DOHH2 (cell line): ENCODE measurements around the gene CFAP70.
"Not testable (repeated sequence)": the region's sequence is repeated elsewhere in the genome, so short reads cannot be mapped to it uniquely, and the experiment has no call there.

Experiments
- H3F3A ChIP-seq: fragments of 200-600 bp; sonication (generic), shearing (Covaris generic); 2 replicates; pipeline ENCODE4 v1.6.0; 2016; ENCODE audit warnings: antibody characterized with exemption, mild to moderate bottlenecking; ENCODE audit not compliant: control insufficient read depth, insufficient read depth
- H3K27ac ChIP-seq: fragments of 200-600 bp; sonication (generic); 2 replicates; pipeline ENCODE4 v1.5.1; 2014; ENCODE audit warnings: low read depth, mild to moderate bottlenecking, low read length, moderate library complexity
- H3K27me3 ChIP-seq: fragments of 200-600 bp; sonication (generic); 2 replicates; pipeline ENCODE4 v1.6.1; 2014; ENCODE audit warnings: mild to moderate bottlenecking, low read length, mixed read lengths; ENCODE audit not compliant: control insufficient read depth
- H3K36me3 ChIP-seq: fragments of 200-600 bp; sonication (generic); 2 replicates; pipeline ENCODE4 v1.6.1; 2014; ENCODE audit warnings: mild to moderate bottlenecking, low read length, moderate library complexity, mixed read lengths; ENCODE audit not compliant: control insufficient read depth
- H3K4me1 ChIP-seq: fragments of 200-600 bp; sonication (generic); 2 replicates; pipeline ENCODE4 v1.6.1; 2014; ENCODE audit warnings: mild to moderate bottlenecking, low read length, mixed read lengths; ENCODE audit not compliant: control insufficient read depth
- H3K4me2 ChIP-seq: fragments of 200-600 bp; sonication (generic); 2 replicates; pipeline ENCODE4 v1.6.0; 2014; ENCODE audit warnings: mild to moderate bottlenecking, low read length, moderate library complexity
- H3K4me3 ChIP-seq: fragments of 200-600 bp; sonication (generic); 2 replicates; pipeline ENCODE4 v1.5.1; 2014; ENCODE audit warnings: mild to moderate bottlenecking, low read length, mixed read lengths
- H3K79me2 ChIP-seq: fragments of 200-600 bp; sonication (generic); 2 replicates; pipeline ENCODE4 v1.6.1; 2014; ENCODE audit warnings: mild to moderate bottlenecking, low read length, mixed read lengths; ENCODE audit not compliant: control insufficient read depth
- H3K9me2 ChIP-seq: fragments of 200-600 bp; sonication (generic); replicated peaks from 2 replicates; pipeline ENCODE4 v1.6.1; 2014; ENCODE audit warnings: mild to moderate bottlenecking, low read length, mixed read lengths; ENCODE audit not compliant: control insufficient read depth
- H3K9me3 ChIP-seq: fragments of 200-600 bp; sonication (generic); 2 replicates; pipeline ENCODE4 v1.6.1; 2014; ENCODE audit warnings: antibody characterized with exemption, low read length, mixed read lengths; ENCODE audit not compliant: control insufficient read depth, insufficient read depth
- H4K20me1 ChIP-seq: fragments of 200-600 bp; sonication (generic); 2 replicates; pipeline ENCODE4 v1.6.0; 2014; ENCODE audit warnings: low read depth, mild to moderate bottlenecking, antibody characterized with exemption, low read length, moderate library complexity; ENCODE audit not compliant: control insufficient read depth, insufficient read depth
- CTCF ChIP-seq: fragments of 200-600 bp; sonication (generic); IDR thresholded peaks from one replicate; pipeline ENCODE4 v1.5.1; 2014; ENCODE audit warnings: antibody characterized with exemption, mild to moderate bottlenecking, low read depth, low read length; ENCODE audit not compliant: poor library complexity, severe bottlenecking
- EZH2phosphoT487 ChIP-seq: fragments of 200-600 bp; sonication (generic); IDR thresholded peaks from 2 replicates; pipeline ENCODE4 v1.6.1; 2017; ENCODE audit warnings: borderline replicate concordance, mild to moderate bottlenecking, antibody characterized with exemption, low read length, moderate library complexity, mixed read lengths

The CFAP70 gene

DNA sequence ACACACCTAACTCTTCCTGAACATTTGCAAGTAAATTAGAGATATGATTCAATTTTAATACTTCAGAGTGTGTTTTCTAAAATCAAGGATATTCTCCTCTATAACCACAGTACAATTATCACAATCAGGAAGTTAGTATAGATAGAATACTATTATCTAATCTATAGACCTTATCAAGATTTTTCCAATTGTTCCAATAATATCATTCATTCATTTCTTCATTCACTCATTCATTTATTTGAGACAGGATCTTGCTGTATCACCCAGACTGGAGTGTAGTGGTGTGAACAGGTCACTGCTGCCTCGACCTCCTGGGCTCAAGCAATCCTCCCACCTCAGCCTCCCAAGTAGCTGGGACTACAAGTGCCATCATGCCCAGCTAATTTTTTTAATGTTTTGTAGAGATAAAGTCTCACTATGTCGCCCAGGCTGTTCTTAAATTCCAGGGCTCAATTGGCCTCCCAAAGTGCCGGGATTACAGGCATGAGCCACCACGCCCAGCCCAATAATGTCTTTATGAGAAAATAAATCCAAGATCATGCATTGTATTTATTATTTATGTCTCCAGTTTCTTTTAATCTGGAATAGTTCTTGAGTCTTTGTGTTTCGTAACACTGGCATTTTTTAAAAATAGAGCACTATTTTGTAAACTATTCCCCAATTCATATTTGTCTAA, 95.6 kb downstream of the CFAP70 start:
- Histone ChIP-seq H3F3A (no peaks in the 10 kb centered on the region), H3K9me2 (no peaks in the 10 kb centered on the region), H3K4me1 (no peaks in the 10 kb centered on the region), H3K79me2 (no peaks in the 10 kb centered on the region), H3K4me2 (no peak overlapping the region), H3K27ac (no peak overlapping the region), H3K4me3 (no peak overlapping the region), H4K20me1 (no peaks in the 10 kb centered on the region), H3K36me3 (no peaks in the 10 kb centered on the region), H3K9me3 (no peaks in the 10 kb centered on the region; the same call in 1 of the 2 replicates), H3K27me3 (peaks cover 13% of the 10 kb centered on the region)
- TF ChIP-seq EZH2phosphoT487 (no peak), CTCF (no peak)

DNA sequence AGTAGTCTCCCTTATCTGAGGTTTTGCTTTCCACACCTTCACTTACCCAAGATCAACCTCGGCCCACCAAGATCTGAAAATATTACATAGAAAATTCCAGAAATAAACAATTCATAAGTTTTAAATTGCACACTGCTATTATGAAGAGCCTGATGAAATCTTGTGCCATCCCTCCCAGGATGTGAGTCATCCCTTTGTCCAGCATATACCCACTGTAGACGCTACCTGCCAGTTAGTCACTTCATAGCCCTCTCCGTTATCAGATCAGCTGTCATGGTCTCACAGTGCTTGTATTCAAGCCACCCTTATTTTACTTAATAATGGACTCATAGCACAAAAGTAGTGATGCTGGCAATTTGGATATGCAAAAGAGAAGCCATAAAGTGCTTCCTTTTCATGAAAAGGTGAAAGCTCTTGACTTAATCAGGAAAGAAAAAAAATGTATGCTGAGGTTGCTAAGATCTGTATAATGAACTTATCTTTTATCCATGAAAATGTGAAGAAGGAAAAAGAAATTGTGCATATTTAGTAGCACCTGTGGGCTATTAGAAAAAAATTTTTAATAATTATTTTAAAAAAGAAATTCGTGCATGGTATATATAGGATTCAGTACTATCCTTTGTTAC, 96.4 kb downstream of the CFAP70 start:
- no peak overlapping the region for H3K27ac ChIP-seq

GRCh38 chr10:73261362-73261995, 97.2 kb downstream of the CFAP70 start:
- Histone ChIP-seq H3K4me2 (no peak overlapping the region), H3K9me3 (no peaks in the 10 kb centered on the region; the same call in 1 of the 2 replicates), H3K79me2 (no peaks in the 10 kb centered on the region), H3K4me3 (no peak overlapping the region), H3K36me3 (no peaks in the 10 kb centered on the region), H3K27me3 (peaks cover 5% of the 10 kb centered on the region; the same call in 1 of the 2 replicates), H4K20me1 (no peaks in the 10 kb centered on the region), H3F3A (no peaks in the 10 kb centered on the region), H3K4me1 (no peaks in the 10 kb centered on the region), H3K27ac (no peak overlapping the region), H3K9me2 (no peaks in the 10 kb centered on the region)
- TF ChIP-seq CTCF: no peak
- TF ChIP-seq EZH2phosphoT487: no peak

More for the DNA sequence above, 96.4 kb downstream of the CFAP70 start:
- no peaks in the 10 kb centered on the region for H3K36me3 ChIP-seq
- H3K4me3 ChIP-seq: no peak overlapping the region
- H3K4me2 ChIP-seq: no peak overlapping the region
- H3F3A ChIP-seq: no peaks in the 10 kb centered on the region
- H3K9me2 ChIP-seq: no peaks in the 10 kb centered on the region
- H3K79me2 ChIP-seq: no peaks in the 10 kb centered on the region
- peaks cover 8% of the 10 kb centered on the region for H3K27me3 ChIP-seq
- no peaks in the 10 kb centered on the region for H3K4me1 ChIP-seq
- H3K9me3 ChIP-seq: no peaks in the 10 kb centered on the region; the same call in 1 of the 2 replicates
- TF ChIP-seq CTCF: no peak
- H4K20me1 ChIP-seq: no peaks in the 10 kb centered on the region

- H3K27ac ChIP-seq, H3F3A ChIP-seq, H3K4me1 ChIP-seq, H3K9me2 ChIP-seq, H3K36me3 ChIP-seq, H3K27me3 ChIP-seq, H3K4me3 ChIP-seq, H3K9me3 ChIP-seq, H3K79me2 ChIP-seq, H3K4me2 ChIP-seq, H4K20me1 ChIP-seq: not testable (repeated sequence)
Measured at GRCh38 chr10:73258612-73259011, 100.1 kb downstream of the CFAP70 start.
